Left kidney (tissue), 2 donors: Measurements from ENCODE around the gene OSBPL2. TPM values are rescaled to one million over a fixed set of nuclear protein-coding genes. Genes with fewer than 3 reads are reported as not detected.

ENCODE experiments used
- DNase-seq: peaks from one replicate; pipeline ENCODE4 v3.0.0-alpha.2; 2013
- polyA plus RNA-seq: library from polyadenylated mRNA; unstranded; fragments of 120-200 nt; gene quantifications from one replicate; pipeline ENCODE4 v1.2.1, GENCODE V29; 2013; ENCODE audit not compliant: insufficient read length

OSBPL2 gene
- polyA plus RNA-seq, 1 donor, result 43.6 TPM

DNA sequence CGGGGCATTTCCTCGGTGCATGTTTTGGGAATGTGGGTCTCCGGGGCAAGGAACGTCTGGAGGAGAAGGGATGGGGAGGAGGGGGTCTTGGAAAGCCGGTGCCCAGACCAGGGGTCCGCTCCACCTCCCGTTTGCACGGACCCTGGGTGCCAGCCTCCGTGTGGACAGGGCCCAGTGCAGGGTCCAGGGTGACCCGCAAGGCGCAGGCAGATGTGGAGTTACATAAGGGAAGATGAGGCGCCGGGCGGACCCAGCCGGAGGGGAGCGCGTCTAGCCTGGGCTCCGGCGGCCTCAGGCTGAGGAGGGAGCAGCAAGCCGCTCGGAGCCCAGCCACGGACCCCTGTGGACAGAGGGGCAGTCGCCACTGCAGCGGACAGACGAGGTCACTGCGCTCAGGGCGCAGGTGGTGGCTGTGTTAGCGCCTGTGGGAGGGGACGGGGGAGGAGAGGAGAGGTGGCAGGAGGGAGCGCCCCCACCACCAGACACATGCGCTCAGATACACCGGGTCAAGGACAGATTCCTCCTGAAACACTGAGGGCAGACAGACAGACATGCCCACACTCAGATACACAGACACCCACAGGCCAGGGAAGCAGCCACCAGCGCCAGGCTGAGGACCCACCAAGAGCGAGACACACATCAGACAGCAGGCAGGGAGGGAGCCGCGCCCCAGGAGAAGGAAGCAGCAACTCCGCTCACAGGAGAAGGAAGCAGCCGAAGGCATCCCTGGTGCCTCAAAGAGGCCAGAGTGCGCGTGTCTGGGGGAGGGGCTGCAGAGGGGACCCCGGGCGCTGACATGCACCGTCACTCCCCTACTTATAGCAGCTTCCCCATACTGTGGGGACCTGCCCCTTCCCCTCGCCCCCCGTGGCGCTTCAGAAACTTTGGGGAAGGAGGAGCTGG, 17.4 kb upstream of the OSBPL2 start:
- DNase-seq, result no peak

GRCh38 chr20:62222266-62222850, 16.0 kb upstream of the OSBPL2 start:
- DNase-seq, result no peak

- no peak for DNase-seq
Observed at GRCh38 chr20:62222972-62223371, 15.3 kb upstream of the OSBPL2 start.

- DNase-seq, result no peak
Observed at GRCh38 chr20:62223571-62223970, 14.8 kb upstream of the OSBPL2 start.

DNA sequence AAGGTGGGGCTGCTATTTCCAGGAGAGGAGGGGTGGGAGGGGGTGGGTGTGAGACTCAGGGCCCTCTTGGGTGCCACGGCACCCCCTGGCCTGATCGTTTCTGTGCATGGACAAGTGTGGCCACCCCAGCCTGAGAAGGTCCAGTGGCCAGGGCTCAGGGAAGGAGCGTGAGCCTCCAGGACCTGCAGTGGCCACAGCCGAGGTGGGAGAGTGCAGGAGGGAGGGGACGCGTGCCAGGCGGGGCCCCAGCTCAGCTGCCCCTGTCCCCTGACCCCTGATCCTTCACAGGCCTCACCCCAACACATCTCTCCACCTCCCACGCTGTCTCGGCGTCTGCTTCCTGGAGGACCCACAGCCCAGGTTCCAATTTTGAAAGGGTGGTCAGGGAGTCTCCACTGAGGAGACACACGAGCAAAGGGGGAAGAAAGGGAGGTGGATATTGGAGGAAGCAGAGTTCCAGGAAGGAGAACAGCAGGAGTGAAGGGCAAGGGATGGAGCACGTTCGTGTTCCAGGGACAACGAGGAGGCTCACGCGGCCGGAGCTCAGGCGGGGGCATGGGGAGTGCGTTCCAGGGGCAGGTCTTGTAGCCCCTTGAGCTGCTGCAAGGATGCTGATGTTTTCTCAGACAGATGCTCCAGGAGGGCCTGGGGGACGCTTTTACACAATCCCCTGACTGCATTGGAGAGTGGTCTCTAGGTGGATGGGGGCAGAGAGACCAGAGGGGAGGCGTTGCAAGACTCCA, 14.0 kb upstream of the OSBPL2 start:
- no peak for DNase-seq

- no peak for DNase-seq
Observed at GRCh38 chr20:62225026-62225425, 13.3 kb upstream of the OSBPL2 start.

DNA sequence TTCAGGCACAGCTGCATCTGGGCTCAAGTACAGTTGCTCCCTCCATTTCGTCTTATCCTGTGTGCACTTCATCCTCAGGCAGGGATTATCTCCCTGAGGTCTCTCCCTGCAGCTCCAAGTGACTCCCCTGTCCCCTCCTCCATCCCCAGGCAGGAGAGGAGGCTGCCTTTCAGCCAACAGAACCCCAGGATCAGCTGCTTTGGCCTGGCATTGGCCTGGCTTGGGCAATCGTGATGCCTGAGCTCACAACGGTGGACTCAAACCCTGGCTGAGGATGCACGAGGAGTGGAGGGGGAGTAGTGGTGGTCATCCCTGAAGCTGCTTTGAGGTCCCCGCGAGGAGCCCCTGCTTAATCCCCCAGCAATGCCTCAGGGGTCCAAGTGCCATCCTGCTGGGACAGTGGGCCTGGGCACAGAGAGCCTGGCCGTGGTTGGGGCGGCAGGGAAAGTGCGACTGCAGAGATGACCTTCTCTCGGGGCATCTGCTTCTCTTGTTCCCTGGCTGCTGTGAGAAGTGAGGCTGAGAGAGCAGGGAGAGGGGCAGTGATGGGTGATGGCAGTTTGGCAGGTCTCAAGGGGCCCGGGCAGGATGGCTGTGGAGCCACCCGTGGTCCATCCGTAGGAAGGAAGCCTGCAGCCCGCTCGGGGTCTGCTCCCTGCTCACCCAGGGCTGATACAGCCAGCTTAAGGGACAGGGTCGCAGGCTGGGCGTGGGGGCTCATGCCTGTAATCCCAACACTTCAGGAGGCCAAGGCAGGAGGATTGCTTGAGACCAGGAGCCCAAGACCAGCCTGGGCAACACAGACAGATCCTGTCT, 12.3 kb upstream of the OSBPL2 start:
- no peak for DNase-seq

GRCh38 chr20:62226707-62227590, 11.4 kb upstream of the OSBPL2 start:
- DNase-seq, result no peak

DNA sequence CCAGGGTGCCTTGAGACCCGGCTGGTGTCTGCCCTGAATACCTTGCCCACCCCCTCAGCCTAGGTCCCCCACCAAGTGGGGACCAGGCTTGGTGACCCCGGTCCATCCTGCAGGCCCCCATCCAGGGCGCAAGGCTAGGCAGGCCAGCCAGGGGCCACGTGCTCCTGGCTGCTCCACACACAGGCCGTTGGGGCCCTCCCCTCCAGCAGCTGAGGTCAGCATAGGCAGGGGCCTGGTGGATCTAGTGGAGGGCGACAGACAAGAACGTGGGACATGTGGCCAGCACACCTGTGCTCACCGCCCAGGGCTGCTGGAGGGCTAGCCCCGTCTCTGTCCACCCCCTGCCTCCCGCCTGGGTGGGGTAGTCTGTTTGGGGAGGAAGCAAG, 10.7 kb upstream of the OSBPL2 start:
- DNase-seq, result no peak

DNA sequence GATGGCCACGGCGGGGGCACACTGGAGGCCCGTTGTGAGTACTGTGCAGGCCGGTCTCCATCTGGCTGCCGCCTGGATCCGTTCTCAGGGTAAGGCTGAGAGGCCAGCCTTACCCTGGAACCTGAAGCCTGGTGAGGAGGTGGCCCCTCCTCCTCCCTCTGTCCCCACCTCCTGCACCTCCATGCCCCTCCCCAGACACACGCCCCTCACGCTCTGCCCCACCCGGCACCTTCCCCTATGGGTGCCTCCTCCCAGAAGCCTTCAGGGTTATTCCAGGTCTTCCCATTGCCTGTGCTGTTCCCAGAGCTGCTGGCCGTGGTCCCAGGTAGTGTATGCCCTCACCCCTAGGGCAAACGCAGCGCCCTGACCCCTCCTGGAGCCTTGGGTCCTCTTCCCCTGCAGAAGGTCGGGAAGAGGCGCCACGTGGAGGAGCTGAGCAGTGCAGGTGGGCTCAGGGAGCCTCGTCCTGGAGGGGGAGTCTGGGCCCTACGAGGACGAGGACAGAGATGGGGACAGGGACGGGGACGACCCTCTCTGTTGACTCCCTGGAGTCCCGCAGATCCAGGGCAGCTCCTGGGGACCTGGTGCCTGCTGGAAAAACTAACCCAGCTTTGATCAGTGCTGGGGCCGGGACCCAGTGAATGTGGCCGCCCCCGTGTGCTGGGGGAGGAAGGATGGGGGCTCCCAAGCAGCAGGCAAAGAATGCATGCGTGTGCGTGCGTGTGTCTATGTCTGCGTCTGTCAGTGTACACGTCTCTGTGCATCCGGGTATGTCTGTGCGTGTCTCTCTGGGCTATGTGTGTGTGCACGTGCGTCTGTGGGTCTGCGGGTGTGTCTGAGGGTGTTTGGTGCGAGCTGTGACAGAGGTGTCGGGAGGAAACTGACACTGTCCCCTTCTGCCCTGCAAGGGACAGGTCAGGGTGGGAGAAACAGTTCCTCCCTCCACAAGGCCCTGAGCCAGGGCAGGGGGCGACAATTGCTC, 10.1 kb upstream of the OSBPL2 start:
- DNase-seq, result no peak

DNA sequence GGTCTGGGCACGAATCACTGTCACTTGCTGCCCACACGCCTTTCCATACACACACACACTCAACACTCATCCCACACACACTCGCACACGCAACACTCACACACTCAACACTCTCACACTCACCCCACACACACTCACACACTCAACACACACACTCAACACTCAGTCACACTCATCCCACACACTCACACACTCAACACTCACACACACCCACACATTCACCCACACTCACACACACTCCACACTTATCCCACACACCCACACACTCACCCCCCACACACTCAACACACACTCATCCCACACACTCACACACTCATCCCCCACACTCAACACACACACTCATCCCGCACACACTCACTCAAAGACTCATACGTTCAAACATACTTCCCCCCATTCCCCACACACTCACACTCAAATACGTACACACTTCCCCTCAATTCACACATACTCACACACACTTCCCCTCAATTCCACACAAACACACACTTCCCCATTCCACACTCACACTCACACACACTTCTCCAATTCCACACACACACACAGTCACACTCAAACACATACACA, 9.3 kb upstream of the OSBPL2 start:
- no peak for DNase-seq

- DNase-seq, result no peak
Observed at GRCh38 chr20:62229667-62230066, 8.7 kb upstream of the OSBPL2 start.

GRCh38 chr20:62230276-62230675, 8.0 kb upstream of the OSBPL2 start:
- no peak for DNase-seq

- DNase-seq, result no peak
Observed at GRCh38 chr20:62230696-62231095, 7.6 kb upstream of the OSBPL2 start.

DNA sequence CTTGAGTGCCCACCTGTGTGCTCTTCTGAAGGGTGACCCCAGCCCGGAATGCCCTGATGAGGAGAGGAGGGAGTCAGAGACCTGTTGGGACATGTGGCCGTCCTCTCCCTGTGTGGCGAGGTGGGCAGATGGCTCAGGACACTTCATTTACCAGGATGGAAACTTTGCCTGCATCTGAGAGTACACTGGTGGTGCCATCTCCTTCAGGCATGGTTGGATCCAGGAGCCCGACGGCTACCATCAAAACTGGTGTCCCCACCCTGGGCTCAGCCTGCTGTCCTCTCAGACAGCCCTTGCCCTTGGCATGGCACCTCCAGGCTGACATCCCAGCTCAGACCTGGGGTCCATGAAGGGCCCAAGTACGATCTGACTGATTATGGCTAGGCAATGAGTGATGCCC, 7.0 kb upstream of the OSBPL2 start:
- DNase-seq, result no peak

DNA sequence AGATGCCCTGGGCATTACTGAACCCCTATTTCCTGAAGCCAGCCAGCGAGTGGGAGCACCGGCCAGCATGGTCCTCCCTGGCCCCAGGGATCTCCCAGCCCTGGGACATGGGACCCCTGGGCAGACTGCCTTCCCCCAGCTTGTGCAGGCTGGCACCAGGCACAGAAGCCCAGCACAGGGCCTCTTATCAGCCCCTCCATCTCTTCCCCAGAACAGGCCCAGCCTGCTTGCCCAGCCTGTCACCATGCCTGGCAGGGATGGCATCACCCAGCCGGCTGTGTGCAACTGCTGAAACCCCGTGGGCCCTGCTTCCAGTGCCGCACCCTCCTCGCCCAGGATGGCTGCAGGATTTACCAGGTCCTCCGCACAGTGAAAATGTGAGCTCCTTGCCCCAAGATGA, 6.1 kb upstream of the OSBPL2 start:
- no peak for DNase-seq

DNA sequence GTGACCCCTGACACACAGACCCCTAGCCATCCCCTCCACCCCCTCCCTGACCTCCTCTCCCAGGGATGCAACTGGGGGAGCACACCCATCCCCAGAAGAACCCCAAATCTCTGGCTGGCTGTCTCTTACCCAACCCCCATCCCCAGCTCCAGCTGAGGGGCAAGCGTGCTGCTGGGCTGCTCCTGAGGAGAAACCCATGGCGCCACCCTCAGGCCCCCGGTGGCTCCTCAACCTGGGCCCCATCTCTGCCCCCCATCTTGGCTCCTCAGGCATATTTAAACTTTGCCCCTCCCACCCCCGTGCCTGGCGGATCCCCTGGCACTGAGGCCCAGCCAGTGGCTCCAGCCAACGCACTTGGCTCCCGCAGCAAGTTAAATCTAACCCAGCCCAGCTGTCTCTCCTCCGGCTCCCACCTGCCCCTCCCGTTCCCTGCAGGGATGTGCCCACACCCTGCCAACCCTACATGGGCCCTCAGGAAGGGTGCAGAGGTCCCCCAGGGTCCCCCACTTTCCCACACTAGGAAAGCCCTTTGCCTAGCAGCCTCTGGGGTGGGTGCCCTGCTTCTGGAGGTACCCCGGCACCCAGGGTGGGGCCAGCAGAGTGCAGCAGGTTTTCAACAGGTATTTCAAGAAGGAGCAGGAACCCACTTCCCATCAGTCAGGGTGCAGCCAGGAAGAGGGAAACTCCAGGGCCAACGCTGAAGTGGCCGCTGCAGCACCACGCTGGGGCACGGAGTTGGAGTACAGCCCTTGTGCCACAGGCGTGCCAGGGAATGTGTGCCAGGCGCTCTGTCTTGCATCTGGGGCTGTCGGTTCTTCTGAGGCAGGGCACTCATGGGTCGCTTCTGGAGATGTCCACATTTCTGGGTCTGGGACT, 5.3 kb upstream of the OSBPL2 start:
- DNase-seq, result no peak

DNA sequence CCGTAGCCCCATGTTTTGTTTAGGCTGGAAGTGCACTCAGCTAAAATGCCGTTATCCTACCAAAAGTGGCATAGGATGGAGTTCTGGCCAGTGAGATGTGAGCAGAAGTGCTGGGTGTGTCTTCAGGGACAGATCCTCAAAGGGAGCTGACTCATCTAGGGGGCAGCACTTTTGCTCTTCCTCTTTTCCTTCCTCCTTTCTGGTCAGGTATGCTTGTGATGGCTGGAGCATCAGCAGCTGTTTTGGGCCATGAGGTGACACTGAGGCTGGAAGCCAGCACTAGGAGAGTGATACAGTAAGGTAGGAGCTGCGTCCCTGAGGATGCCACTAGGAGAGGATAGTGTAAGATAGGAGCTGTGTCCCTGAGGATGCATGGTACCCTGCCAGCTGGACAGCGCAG, 4.6 kb upstream of the OSBPL2 start:
- no peak for DNase-seq

DNA sequence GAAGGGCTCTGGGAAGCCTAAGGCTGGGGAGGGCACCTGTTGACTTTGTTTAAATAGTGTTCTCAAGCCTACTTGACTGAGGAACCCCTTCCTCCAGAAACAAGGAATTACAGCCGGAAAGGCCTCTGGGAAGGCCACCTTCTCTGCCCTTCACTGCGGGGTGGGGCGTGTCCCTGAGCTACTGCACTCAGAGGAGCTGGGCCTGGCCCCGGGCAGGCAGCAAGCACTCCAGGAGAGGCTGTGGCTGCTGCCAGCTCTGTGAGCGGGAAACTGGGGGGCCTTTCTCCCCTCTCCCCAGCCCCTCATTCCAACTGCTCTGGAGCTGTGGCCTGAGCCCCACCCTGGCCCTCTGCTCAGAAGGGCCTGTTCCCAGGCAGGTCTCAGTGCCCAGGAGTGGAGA, 4.0 kb upstream of the OSBPL2 start:
- no peak for DNase-seq
